Neuronal stem cell (in vitro differentiated cells): Measurements from ENCODE around the gene THSD7A.

Experiments
- DNase-seq: peaks from one replicate; pipeline ENCODE4 v3.0.0-alpha.2; 2013; ENCODE audit warnings: low spot score
- H2AFZ ChIP-seq: one replicate; pipeline ENCODE4 v1.6.1; 2013; ENCODE audit warnings: mild to moderate bottlenecking, low read length, inconsistent platforms
- H2AK5ac ChIP-seq: 2 replicates; pipeline ENCODE4 v1.6.1; 2013; ENCODE audit warnings: low read depth, mild to moderate bottlenecking, inconsistent platforms, low read length, moderate library complexity, mixed read lengths
- H2BK120ac ChIP-seq: 2 replicates; pipeline ENCODE4 v1.6.1; 2013; ENCODE audit warnings: low read depth, mild to moderate bottlenecking, inconsistent platforms, low read length, moderate library complexity, mixed read lengths
- H2BK12ac ChIP-seq: one replicate; pipeline ENCODE4 v1.6.1; 2013; ENCODE audit warnings: low read length, inconsistent platforms
- H2BK15ac ChIP-seq: 2 replicates; pipeline ENCODE4 v1.6.1; 2013; ENCODE audit warnings: mild to moderate bottlenecking, low read length, inconsistent platforms, mixed read lengths
- H2BK5ac ChIP-seq: one replicate; pipeline ENCODE4 v1.6.1; 2013; ENCODE audit warnings: inconsistent platforms, mild to moderate bottlenecking, low read length, moderate library complexity
- H3K14ac ChIP-seq: one replicate; pipeline ENCODE4 v1.6.1; 2013; ENCODE audit warnings: low read length, inconsistent platforms
- H3K18ac ChIP-seq: 2 replicates; pipeline ENCODE4 v1.6.1; 2013; ENCODE audit warnings: low read length, inconsistent platforms
- H3K23ac ChIP-seq: 2 replicates; pipeline ENCODE4 v1.6.1; 2013; ENCODE audit warnings: low read depth, mild to moderate bottlenecking, mixed read lengths, low read length, inconsistent platforms; ENCODE audit not compliant: poor library complexity
- H3K27ac ChIP-seq: replicated peaks from 3 replicates; pipeline ENCODE4 v1.5.1; 2013; ENCODE audit warnings: low read length, inconsistent platforms
- H3K27me3 ChIP-seq, 3 experiments: 2 replicates each; pipeline ENCODE4 v1.6.1; 2013; ENCODE audit warnings: low read length in 3 of 3, mild to moderate bottlenecking in 2 of 3, inconsistent platforms in 1 of 3, low read depth in 1 of 3, mixed read lengths in 1 of 3, moderate library complexity in 1 of 3; ENCODE audit not compliant: control insufficient read depth in 3 of 3, insufficient read depth in 3 of 3
- H3K36me3 ChIP-seq, 2 donors: replicated peaks in 1 of 2; 2 replicates each; pipeline ENCODE4 v1.6.1; 2013; ENCODE audit warnings: low read length in 2 of 2; ENCODE audit not compliant: control insufficient read depth in 2 of 2, insufficient read depth in 2 of 2
- H3K4ac ChIP-seq: 2 replicates; pipeline ENCODE4 v1.6.1; 2013; ENCODE audit warnings: inconsistent platforms, mild to moderate bottlenecking, low read length, moderate library complexity
- H3K4me1 ChIP-seq, 2 donors: 1 replicate in 1 of 2; 2 replicates in 1 of 2; pipeline ENCODE4 v1.6.1; 2013; ENCODE audit warnings: low read length in 2 of 2, low read depth in 1 of 2; ENCODE audit not compliant: control insufficient read depth in 2 of 2, insufficient read depth in 1 of 2
- H3K4me2 ChIP-seq: one replicate; pipeline ENCODE4 v1.6.1; 2013; ENCODE audit warnings: mild to moderate bottlenecking, low read length, inconsistent platforms; ENCODE audit not compliant: insufficient read depth, poor library complexity, severe bottlenecking
- H3K4me3 ChIP-seq, 2 donors: 2 replicates each; pipeline ENCODE4 v1.5.1; 2013; ENCODE audit warnings: low read length in 2 of 2, mild to moderate bottlenecking in 2 of 2, inconsistent platforms in 1 of 2, moderate library complexity in 1 of 2
- H3K79me1 ChIP-seq: one replicate; pipeline ENCODE4 v1.6.1; 2013; ENCODE audit warnings: low read depth, mild to moderate bottlenecking, inconsistent platforms, low read length, moderate library complexity
- H3K9ac ChIP-seq: one replicate; pipeline ENCODE4 v1.6.1; 2013; ENCODE audit warnings: mild to moderate bottlenecking, low read depth, low read length, inconsistent platforms; ENCODE audit not compliant: poor library complexity
- H3K9me3 ChIP-seq, 2 donors: replicated peaks in 1 of 2; 2 replicates each; pipeline versions ENCODE3 to v1.6.1; 2013; ENCODE audit warnings: low read length in 2 of 2, mild to moderate bottlenecking in 2 of 2, inconsistent platforms in 1 of 2, low read depth in 1 of 2, mixed read lengths in 1 of 2, moderate library complexity in 1 of 2; ENCODE audit not compliant: control insufficient read depth in 2 of 2, insufficient read depth in 1 of 2
- H4K8ac ChIP-seq: one replicate; pipeline ENCODE4 v1.6.1; 2013; ENCODE audit warnings: low read depth, mild to moderate bottlenecking, inconsistent platforms, low read length, moderate library complexity
- H4K91ac ChIP-seq: one replicate; pipeline ENCODE4 v1.6.1; 2013; ENCODE audit warnings: low read length, low read depth, mild to moderate bottlenecking, inconsistent platforms; ENCODE audit not compliant: poor library complexity
- WGBS, 2 donors: extraction: QIAGEN DNeasy Blood & Tissue Kit; methylation state at CpG; one replicate each; pipeline ENCODE4 v1.1.7; 2013; ENCODE audit warnings: missing lambda C conversion rate in 2 of 2, mixed read lengths in 1 of 2; ENCODE audit not compliant: insufficient read length in 2 of 2, insufficient replicate concordance in 1 of 2; ENCODE audit errors: extremely low coverage in 2 of 2; 5-methylcytosine and 5-hydroxymethylcytosine counted together

THSD7A gene

GRCh38 chr7:11681461-11681860 is 150.5 kb downstream of the THSD7A start:
- no peak overlapping the region for H2BK120ac ChIP-seq
- H3K4me1 ChIP-seq: no peaks in the 10 kb centered on the region
- WGBS, 2 donors: no CpG with 5 or more reads among the region's 3 CpGs
- H2BK15ac ChIP-seq: no peak overlapping the region
- no peak overlapping the region for H3K4me3 ChIP-seq
- H3K36me3 ChIP-seq: no peaks in the 10 kb centered on the region
- no peaks in the 10 kb centered on the region for H3K79me1 ChIP-seq
- no peak overlapping the region for H3K14ac ChIP-seq
- DNase-seq: no peak
- H3K9me3 ChIP-seq: peaks cover 0 to 15% of the 10 kb centered on the region in 2 donors
- no peak overlapping the region for H4K8ac ChIP-seq
- no peak overlapping the region for H3K18ac ChIP-seq
- H3K27ac ChIP-seq: no peak overlapping the region
- H2AK5ac ChIP-seq: no peak overlapping the region
- no peak overlapping the region for H3K4ac ChIP-seq
- H3K4me2 ChIP-seq: no peak overlapping the region
- no peak overlapping the region for H2BK12ac ChIP-seq
- H3K23ac ChIP-seq: no peak overlapping the region
- H4K91ac ChIP-seq: no peak overlapping the region
- H3K9ac ChIP-seq: no peak overlapping the region
- no peak overlapping the region for H2BK5ac ChIP-seq
- H3K27me3 ChIP-seq: no peaks in the 10 kb centered on the region
- H2AFZ ChIP-seq: no peak overlapping the region

GRCh38 chr7:11675163-11675562 is 156.8 kb downstream of the THSD7A start:
- Histone ChIP-seq H3K4me1 (no peaks in the 10 kb centered on the region), H3K79me1 (no peaks in the 10 kb centered on the region), H2AK5ac (no peak overlapping the region), H4K8ac (no peak overlapping the region), H3K36me3 (no peaks in the 10 kb centered on the region), H2BK120ac (no peak overlapping the region), H3K9ac (no peak overlapping the region), H3K4me3 (no peak overlapping the region), H3K4me2 (no peak overlapping the region), H3K4ac (no peak overlapping the region), H2AFZ (no peak overlapping the region), H2BK15ac (no peak overlapping the region), H3K27me3 (no peaks in the 10 kb centered on the region), H4K91ac (no peak overlapping the region), H3K27ac (no peak overlapping the region), H3K14ac (no peak overlapping the region), H3K9me3 (peaks cover 0 to 8% of the 10 kb centered on the region in 2 donors), H3K18ac (no peak overlapping the region), H2BK5ac (no peak overlapping the region), H3K23ac (no peak overlapping the region), H2BK12ac (no peak overlapping the region)
- WGBS, 2 donors: no CpG with 5 or more reads among the region's 5 CpGs
- no peak for DNase-seq

- Histone ChIP-seq H2AK5ac (no peak overlapping the region), H3K27ac (no peak overlapping the region), H3K4me2 (no peak overlapping the region), H4K8ac (no peak overlapping the region), H3K4me3 (no peak overlapping the region), H3K14ac (no peak overlapping the region), H2BK120ac (no peak overlapping the region), H3K27me3 (no peaks in the 10 kb centered on the region), H3K79me1 (no peaks in the 10 kb centered on the region), H3K36me3 (no peaks in the 10 kb centered on the region), H2BK12ac (no peak overlapping the region), H2AFZ (no peak overlapping the region), H3K23ac (no peak overlapping the region), H3K18ac (no peak overlapping the region), H3K4ac (no peak overlapping the region), H3K4me1 (no peaks in the 10 kb centered on the region), H3K9ac (no peak overlapping the region), H2BK15ac (no peak overlapping the region), H2BK5ac (no peak overlapping the region), H4K91ac (no peak overlapping the region), H3K9me3 (no peaks in the 10 kb centered on the region)
- no CpG with 5 or more reads among the region's 4 CpGs for WGBS, 2 donors
- no peak for DNase-seq
Measured at GRCh38 chr7:11668727-11669126, 163.3 kb downstream of the THSD7A start.

- Histone ChIP-seq H3K23ac (no peak overlapping the region), H2BK5ac (no peak overlapping the region), H3K4ac (no peak overlapping the region), H3K4me1 (no peaks in the 10 kb centered on the region), H4K91ac (no peak overlapping the region), H2AK5ac (no peak overlapping the region), H3K9ac (no peak overlapping the region), H3K4me3 (no peak overlapping the region), H4K8ac (no peak overlapping the region), H3K27ac (no peak overlapping the region), H3K9me3 (no peaks in the 10 kb centered on the region), H3K14ac (no peak overlapping the region), H3K36me3 (no peaks in the 10 kb centered on the region), H2BK120ac (no peak overlapping the region), H3K18ac (no peak overlapping the region), H3K4me2 (no peak overlapping the region), H2BK12ac (no peak overlapping the region), H3K79me1 (no peaks in the 10 kb centered on the region), H2AFZ (no peak overlapping the region), H3K27me3 (no peaks in the 10 kb centered on the region), H2BK15ac (no peak overlapping the region)
- no CpG with 5 or more reads among the region's 2 CpGs for WGBS, 2 donors
- DNase-seq: no peak
Measured at GRCh38 chr7:11667810-11668185, 164.2 kb downstream of the THSD7A start.
